IPS-20b (cell line): Measurements from ENCODE around the gene AGAP1.
A peak's percentile ranks its signal among the peaks of the same experiment; 100 is the strongest.

Source experiments
- H3K27ac ChIP-seq: one replicate; pipeline ENCODE4 v1.5.1; 2013; ENCODE audit warnings: low read length
- H3K27me3 ChIP-seq: 2 replicates; pipeline ENCODE4 v1.6.1; 2013; ENCODE audit warnings: mild to moderate bottlenecking, low read length, inconsistent platforms; ENCODE audit not compliant: insufficient read depth
- H3K36me3 ChIP-seq: 2 replicates; pipeline ENCODE4 v1.6.1; 2013; ENCODE audit warnings: low read depth, mild to moderate bottlenecking, inconsistent platforms, low read length, moderate library complexity; ENCODE audit not compliant: insufficient read depth
- H3K4me1 ChIP-seq: 2 replicates; pipeline ENCODE4 v1.6.1; 2013; ENCODE audit warnings: mild to moderate bottlenecking, control low read depth, inconsistent platforms, low read length, moderate library complexity; ENCODE audit not compliant: insufficient read depth
- H3K4me3 ChIP-seq: 2 replicates; pipeline ENCODE4 v1.5.1; 2013; ENCODE audit warnings: mild to moderate bottlenecking, low read length, inconsistent platforms
- H3K9ac ChIP-seq: 2 replicates; pipeline ENCODE4 v1.6.1; 2013; ENCODE audit warnings: low read depth, mild to moderate bottlenecking, inconsistent platforms, low read length, moderate library complexity
- H3K9me3 ChIP-seq: 2 replicates; pipeline ENCODE4 v1.6.1; 2013; ENCODE audit warnings: mild to moderate bottlenecking, low read depth, low read length, inconsistent platforms; ENCODE audit not compliant: insufficient read depth

The AGAP1 gene

GRCh38 chr2:236173729-236174607 is 680.1 kb downstream of the AGAP1 start:
- no peak overlapping the region for H3K27ac ChIP-seq
- H3K27me3 ChIP-seq: peaks cover 100% of the 10 kb centered on the region
- peak overlapping the region; percentile 19; the same call in 1 of the 2 replicates for H3K4me3 ChIP-seq

GRCh38 chr2:236175548-236176150 is 681.8 kb downstream of the AGAP1 start:
- Histone ChIP-seq H3K27ac (no peak overlapping the region), H3K4me1 (peaks cover 37% of the 10 kb centered on the region), H3K27me3 (peaks cover 100% of the 10 kb centered on the region)

More at GRCh38 chr2:236173729-236174607, 680.1 kb downstream of the AGAP1 start:
- Histone ChIP-seq H3K9ac (no peak overlapping the region), H3K4me1 (peaks cover 40% of the 10 kb centered on the region), H3K36me3 (no peaks in the 10 kb centered on the region), H3K9me3 (no peaks in the 10 kb centered on the region; the same call in 1 of the 2 replicates)

GRCh38 chr2:236176417-236176816 is 682.6 kb downstream of the AGAP1 start:
- Histone ChIP-seq H3K36me3 (no peaks in the 10 kb centered on the region), H3K9ac (no peak overlapping the region), H3K27me3 (peaks cover 96% of the 10 kb centered on the region), H3K27ac (no peak overlapping the region), H3K4me1 (peaks cover 31% of the 10 kb centered on the region), H3K4me3 (no peak overlapping the region), H3K9me3 (no peaks in the 10 kb centered on the region)

More at GRCh38 chr2:236175548-236176150, 681.8 kb downstream of the AGAP1 start:
- H3K36me3 ChIP-seq: no peaks in the 10 kb centered on the region
- no peaks in the 10 kb centered on the region; the same call in 1 of the 2 replicates for H3K9me3 ChIP-seq
- H3K4me3 ChIP-seq: no peak overlapping the region
- H3K9ac ChIP-seq: no peak overlapping the region

GRCh38 chr2:236176951-236177350 is 683.1 kb downstream of the AGAP1 start:
- H3K9me3 ChIP-seq: no peaks in the 10 kb centered on the region
- peaks cover 25% of the 10 kb centered on the region for H3K4me1 ChIP-seq
- peaks cover 96% of the 10 kb centered on the region for H3K27me3 ChIP-seq
- no peak overlapping the region for H3K27ac ChIP-seq
- H3K4me3 ChIP-seq: no peak overlapping the region
- H3K36me3 ChIP-seq: no peaks in the 10 kb centered on the region
- H3K9ac ChIP-seq: no peak overlapping the region

GRCh38 chr2:236177604-236177966 is 683.7 kb downstream of the AGAP1 start:
- H3K9me3 ChIP-seq: no peaks in the 10 kb centered on the region
- no peak overlapping the region for H3K27ac ChIP-seq
- H3K9ac ChIP-seq: no peak overlapping the region
- no peaks in the 10 kb centered on the region for H3K36me3 ChIP-seq
- peaks cover 21% of the 10 kb centered on the region for H3K4me1 ChIP-seq
- H3K27me3 ChIP-seq: peaks cover 90% of the 10 kb centered on the region
- H3K4me3 ChIP-seq: peak overlapping the region; percentile 69; the same call in 1 of the 2 replicates

GRCh38 chr2:236177967-236178889 is 684.4 kb downstream of the AGAP1 start:
- peak overlapping the region; percentile 69 for H3K4me3 ChIP-seq
- H3K27ac ChIP-seq: no peak overlapping the region
- peaks cover 83% of the 10 kb centered on the region for H3K27me3 ChIP-seq
- no peaks in the 10 kb centered on the region for H3K36me3 ChIP-seq
- no peaks in the 10 kb centered on the region for H3K9me3 ChIP-seq
- H3K4me1 ChIP-seq: peaks cover 21% of the 10 kb centered on the region
- H3K9ac ChIP-seq: no peak overlapping the region; the same call in 1 of the 2 replicates

GRCh38 chr2:236178890-236179235 is 685.0 kb downstream of the AGAP1 start:
- H3K9me3 ChIP-seq: no peaks in the 10 kb centered on the region
- H3K27ac ChIP-seq: no peak overlapping the region
- H3K4me1 ChIP-seq: peaks cover 19% of the 10 kb centered on the region
- no peaks in the 10 kb centered on the region for H3K36me3 ChIP-seq
- no peak overlapping the region for H3K9ac ChIP-seq
- H3K27me3 ChIP-seq: peaks cover 77% of the 10 kb centered on the region
- peak overlapping the region; percentile 69; the same call in 1 of the 2 replicates for H3K4me3 ChIP-seq

- Histone ChIP-seq H3K27ac (no peak overlapping the region), H3K27me3 (peaks cover 71% of the 10 kb centered on the region), H3K9ac (no peak overlapping the region)
Observed at GRCh38 chr2:236179236-236180075, 685.6 kb downstream of the AGAP1 start.

GRCh38 chr2:236180076-236180816 is 686.4 kb downstream of the AGAP1 start:
- Histone ChIP-seq H3K27ac (no peak overlapping the region), H3K9ac (no peak overlapping the region), H3K4me3 (no peak overlapping the region), H3K4me1 (peaks cover 7% of the 10 kb centered on the region), H3K27me3 (peaks cover 63% of the 10 kb centered on the region), H3K36me3 (no peaks in the 10 kb centered on the region), H3K9me3 (peaks cover 7% of the 10 kb centered on the region)

More at GRCh38 chr2:236179236-236180075, 685.6 kb downstream of the AGAP1 start:
- Histone ChIP-seq H3K36me3 (no peaks in the 10 kb centered on the region), H3K9me3 (peaks cover 2% of the 10 kb centered on the region), H3K4me1 (peaks cover 15% of the 10 kb centered on the region), H3K4me3 (peak overlapping the region; percentile 69; the same call in 1 of the 2 replicates)

- no peaks in the 10 kb centered on the region for H3K36me3 ChIP-seq
- 0 out of 2 replicates have a peak, but pooled peaks cover 6% of the 10 kb centered on the region for H3K4me1 ChIP-seq
- no peak overlapping the region for H3K9ac ChIP-seq
- no peak overlapping the region for H3K27ac ChIP-seq
- peaks cover 56% of the 10 kb centered on the region for H3K27me3 ChIP-seq
- peaks cover 7% of the 10 kb centered on the region for H3K9me3 ChIP-seq
- H3K4me3 ChIP-seq: no peak overlapping the region
Observed at GRCh38 chr2:236180831-236181453, 687.1 kb downstream of the AGAP1 start.
